ENCODE results near the gene SLC9A5.

The SLC9A5 gene

DNA sequence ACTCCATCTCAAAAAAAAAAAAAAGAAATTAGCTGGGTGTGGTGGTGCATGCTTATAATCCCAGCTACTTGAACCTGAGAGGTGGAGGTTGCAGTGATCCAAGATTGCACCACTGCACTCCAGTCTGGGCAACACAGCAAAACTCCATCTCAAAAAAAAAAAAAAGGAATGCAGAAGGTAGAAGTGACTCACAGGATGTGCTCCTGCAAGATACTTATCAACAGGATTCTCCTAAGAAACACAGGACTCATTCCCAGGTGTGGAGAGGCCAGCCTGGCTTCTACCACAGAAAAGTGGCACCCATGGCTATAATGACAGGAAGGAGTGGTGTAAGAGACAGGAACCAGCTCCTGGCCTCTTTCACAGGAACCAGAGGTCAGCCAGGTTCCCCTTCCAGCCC is 36.0 kb upstream of the SLC9A5 start:
- no peak overlapping the region for H3K4me3 ChIP-seq (replicated peaks; ENCODE audit: low read depth, low read length)
- no peak for DNase-seq (ENCODE audit: extremely low read depth, insufficient read length)
- H3K27me3 ChIP-seq (replicated peaks; ENCODE audit: control insufficient read depth, insufficient read depth, low read length), result no peaks in the 10 kb centered on the region
- no peaks in the 10 kb centered on the region; the same call in 1 of the 2 replicates for H3K36me3 ChIP-seq (ENCODE audit: control insufficient read depth, insufficient read depth, low read length)
- TF ChIP-seq, protein P1, sequence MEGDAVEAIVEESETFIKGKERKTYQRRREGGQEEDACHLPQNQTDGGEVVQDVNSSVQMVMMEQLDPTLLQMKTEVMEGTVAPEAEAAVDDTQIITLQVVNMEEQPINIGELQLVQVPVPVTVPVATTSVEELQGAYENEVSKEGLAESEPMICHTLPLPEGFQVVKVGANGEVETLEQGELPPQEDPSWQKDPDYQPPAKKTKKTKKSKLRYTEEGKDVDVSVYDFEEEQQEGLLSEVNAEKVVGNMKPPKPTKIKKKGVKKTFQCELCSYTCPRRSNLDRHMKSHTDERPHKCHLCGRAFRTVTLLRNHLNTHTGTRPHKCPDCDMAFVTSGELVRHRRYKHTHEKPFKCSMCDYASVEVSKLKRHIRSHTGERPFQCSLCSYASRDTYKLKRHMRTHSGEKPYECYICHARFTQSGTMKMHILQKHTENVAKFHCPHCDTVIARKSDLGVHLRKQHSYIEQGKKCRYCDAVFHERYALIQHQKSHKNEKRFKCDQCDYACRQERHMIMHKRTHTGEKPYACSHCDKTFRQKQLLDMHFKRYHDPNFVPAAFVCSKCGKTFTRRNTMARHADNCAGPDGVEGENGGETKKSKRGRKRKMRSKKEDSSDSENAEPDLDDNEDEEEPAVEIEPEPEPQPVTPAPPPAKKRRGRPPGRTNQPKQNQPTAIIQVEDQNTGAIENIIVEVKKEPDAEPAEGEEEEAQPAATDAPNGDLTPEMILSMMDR (IDR thresholded peaks at IDR 0.05; ENCODE audit: insufficient read depth, low read length, poor library complexity, severe bottlenecking), result no peak

DNA sequence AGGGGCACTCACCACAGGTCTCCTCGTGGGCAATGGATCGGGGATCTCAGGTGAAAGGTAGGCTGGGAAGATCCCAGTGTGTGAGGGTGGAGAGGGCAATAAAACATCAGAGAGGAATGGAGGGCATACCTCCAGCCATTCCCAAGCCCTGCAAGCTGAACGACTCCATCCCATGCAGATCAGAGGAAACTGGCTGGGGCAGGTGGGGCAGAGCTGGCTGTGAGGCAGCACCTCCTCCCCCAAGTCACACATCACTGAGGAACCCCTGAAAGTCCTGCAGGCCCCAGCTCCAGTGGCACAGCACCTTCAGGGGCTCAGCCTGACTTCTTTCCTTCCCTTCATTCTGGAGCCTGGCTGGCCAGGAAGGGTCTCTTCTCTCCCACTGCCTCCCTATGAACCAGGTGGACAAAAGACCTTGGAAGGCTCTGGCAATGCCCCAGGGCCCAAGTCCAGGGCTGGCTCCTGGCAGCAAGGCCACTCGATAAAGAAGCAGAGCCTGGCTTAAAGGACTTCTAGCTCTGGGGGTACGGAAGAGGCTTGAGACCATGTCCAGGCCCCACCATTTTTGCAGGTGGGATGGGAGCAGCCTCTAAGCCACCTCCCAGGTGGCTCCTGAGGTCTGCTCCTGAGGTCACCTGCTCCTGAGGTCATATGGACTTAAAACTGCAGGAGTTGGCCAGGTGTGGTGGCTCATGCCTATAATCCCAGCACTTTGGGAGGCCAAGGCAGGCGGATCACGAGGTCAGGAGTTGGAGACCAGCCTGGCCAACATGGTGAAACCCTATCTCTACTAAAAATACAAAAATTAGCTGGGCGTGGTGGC is 35.4 kb upstream of the SLC9A5 start:
- TF ChIP-seq, protein P1 (IDR thresholded peaks at IDR 0.05; ENCODE audit: insufficient read depth, low read length, poor library complexity, severe bottlenecking), result no peak
- H3K27me3 ChIP-seq (replicated peaks; ENCODE audit: control insufficient read depth, insufficient read depth, low read length), result no peaks in the 10 kb centered on the region
- DNase-seq (ENCODE audit: extremely low read depth, insufficient read length), result no peak
- no peaks in the 10 kb centered on the region; the same call in 1 of the 2 replicates for H3K36me3 ChIP-seq (ENCODE audit: control insufficient read depth, insufficient read depth, low read length)
- H3K4me3 ChIP-seq (replicated peaks; ENCODE audit: low read depth, low read length), result no peak overlapping the region

DNA sequence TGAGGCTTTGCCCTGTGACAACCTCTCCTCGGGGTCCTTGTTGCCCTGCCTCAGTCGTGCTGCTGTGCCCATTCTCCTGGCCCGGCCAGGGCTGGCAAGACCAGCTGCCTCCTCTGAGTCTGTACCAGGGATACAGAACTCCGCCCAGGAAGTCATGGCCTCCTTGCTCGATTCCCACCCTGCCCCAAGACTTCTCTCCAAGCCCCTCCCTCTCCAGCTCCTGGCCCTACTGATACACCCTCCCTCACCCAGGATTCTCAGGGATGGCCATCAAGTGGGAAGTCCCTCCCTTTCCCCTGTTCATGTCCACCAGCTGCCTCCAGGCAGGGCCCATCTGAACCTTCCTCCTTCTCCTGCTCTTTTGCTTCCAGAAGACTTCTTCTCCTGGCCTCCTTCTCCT is 33.1 kb upstream of the SLC9A5 start:
- DNase-seq (ENCODE audit: extremely low read depth, insufficient read length), result no peak
- Histone ChIP-seq H3K4me3 (replicated peaks; ENCODE audit: low read depth, low read length) (no peak overlapping the region), H3K36me3 (ENCODE audit: control insufficient read depth, insufficient read depth, low read length) (no peaks in the 10 kb centered on the region; the same call in 1 of the 2 replicates), H3K27me3 (replicated peaks; ENCODE audit: control insufficient read depth, insufficient read depth, low read length) (no peaks in the 10 kb centered on the region)
- TF ChIP-seq, protein P1 (IDR thresholded peaks at IDR 0.05; ENCODE audit: insufficient read depth, low read length, poor library complexity, severe bottlenecking), result no peak

DNA sequence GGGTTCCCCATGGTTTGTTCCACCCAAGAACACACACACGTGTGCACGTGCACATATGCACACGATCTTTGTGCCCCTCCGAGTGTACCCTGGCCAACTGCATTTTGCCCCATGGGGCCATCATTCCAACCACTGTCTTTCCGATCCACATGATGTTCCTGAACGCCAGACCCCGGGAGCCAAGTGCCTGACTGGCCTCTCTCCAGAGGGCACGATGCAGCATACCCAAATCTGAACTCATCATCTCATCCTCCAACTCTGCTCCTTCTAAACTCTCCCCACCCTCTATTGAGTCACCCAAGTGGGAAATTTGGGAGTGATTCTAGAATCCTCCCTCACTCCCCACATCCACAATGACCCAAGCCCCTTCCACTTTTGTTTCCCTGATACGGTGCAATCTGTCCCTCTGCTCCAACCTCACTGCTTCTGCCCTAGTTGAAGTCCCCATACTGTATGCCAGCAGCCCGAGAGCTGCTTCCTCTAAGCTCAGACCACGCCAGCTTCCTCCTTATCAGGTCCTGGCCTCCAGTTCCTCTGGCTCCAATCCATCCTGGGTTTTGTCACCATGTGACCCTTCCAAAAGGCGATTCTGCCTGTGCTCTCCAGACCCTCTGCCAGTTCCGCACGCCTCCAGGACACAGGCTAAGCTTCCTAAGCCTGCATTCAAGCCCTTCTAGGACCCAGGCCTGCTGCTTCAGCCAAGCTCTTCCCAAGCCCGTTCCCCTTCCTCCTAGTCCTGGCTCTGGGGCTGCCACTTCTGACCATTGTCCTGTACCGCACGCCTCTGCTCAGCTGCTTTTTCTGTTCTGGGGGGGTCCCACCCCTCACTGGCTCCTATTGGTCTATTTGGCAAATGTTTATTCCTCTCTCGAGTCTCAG is 31.9 kb upstream of the SLC9A5 start:
- DNase-seq (ENCODE audit: extremely low read depth, insufficient read length), result no peak
- no peaks in the 10 kb centered on the region for H3K36me3 ChIP-seq (ENCODE audit: control insufficient read depth, insufficient read depth, low read length)
- no peak overlapping the region for H3K4me3 ChIP-seq (replicated peaks; ENCODE audit: low read depth, low read length)
- no peaks in the 10 kb centered on the region for H3K27me3 ChIP-seq (replicated peaks; ENCODE audit: control insufficient read depth, insufficient read depth, low read length)
- TF ChIP-seq, protein P1 (IDR thresholded peaks at IDR 0.05; ENCODE audit: insufficient read depth, low read length, poor library complexity, severe bottlenecking), result no peak

DNA sequence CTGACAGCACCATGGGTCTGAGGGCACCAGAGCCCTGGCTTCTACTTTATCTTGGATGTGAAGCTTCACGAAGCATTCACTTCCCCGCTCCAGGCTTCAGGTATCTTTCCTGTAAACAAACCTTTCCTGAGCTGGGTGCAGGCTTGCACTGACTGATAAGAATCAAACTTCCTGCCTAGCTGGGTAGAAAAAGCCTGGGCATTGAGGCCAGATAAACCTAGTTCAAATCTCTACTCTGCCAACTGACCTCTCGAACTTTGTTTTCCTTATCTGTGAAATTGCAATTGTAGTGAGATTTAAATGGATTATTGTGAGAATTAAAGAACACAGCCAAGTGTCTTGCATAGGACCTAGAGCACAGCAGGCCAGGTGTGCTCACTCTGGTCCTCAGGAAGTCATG is 24.8 kb upstream of the SLC9A5 start:
- Histone ChIP-seq H3K36me3 (ENCODE audit: control insufficient read depth, insufficient read depth, low read length) (peaks cover 6% of the 10 kb centered on the region), H3K27me3 (replicated peaks; ENCODE audit: control insufficient read depth, insufficient read depth, low read length) (no peaks in the 10 kb centered on the region), H3K4me3 (replicated peaks; ENCODE audit: low read depth, low read length) (no peak overlapping the region)
- no peak for DNase-seq (ENCODE audit: extremely low read depth, insufficient read length)
- TF ChIP-seq, protein P1 (IDR thresholded peaks at IDR 0.05; ENCODE audit: insufficient read depth, low read length, poor library complexity, severe bottlenecking), result no peak

All from GM06990 (cell line).